Uterus (tissue), 4 donors: ENCODE results near the gene RAPGEF5. TPM values are rescaled to one million over a fixed set of nuclear protein-coding genes. Genes with fewer than 3 reads are reported as not detected.

Source experiments
- DNase-seq, 2 donors: peaks; one replicate each; pipeline ENCODE4 v3.0.0-alpha.2; 2019 to 2020
- H3K27ac ChIP-seq, 2 donors: fragments of 200-600 bp; sonication (generic); 1 replicate in 1 of 2; 2 replicates in 1 of 2; pipeline ENCODE4 v1.5.1; 2016 to 2018
- H3K27me3 ChIP-seq, 2 donors: fragments of 200-600 bp; sonication (generic); one replicate each; pipeline ENCODE4 v1.5.1; 2018 to 2019; ENCODE audit warnings: control low read depth in 1 of 2
- H3K36me3 ChIP-seq, 2 donors: fragments of 200-600 bp; sonication (generic); one replicate each; pipeline ENCODE4 v1.5.1; 2019; ENCODE audit warnings: control low read depth in 1 of 2
- H3K4me1 ChIP-seq, 2 donors: fragments of 200-600 bp; sonication (generic); one replicate each; pipeline ENCODE4 v1.5.1; 2018 to 2019; ENCODE audit warnings: control low read depth in 1 of 2
- H3K4me3 ChIP-seq, 2 donors: fragments of 200-600 bp; sonication (generic); 1 replicate in 1 of 2; 2 replicates in 1 of 2; pipeline ENCODE4 v1.5.1; 2018 to 2019; ENCODE audit warnings: mild to moderate bottlenecking in 1 of 2
- H3K9me3 ChIP-seq, 2 donors: fragments of 200-600 bp; sonication (generic); one replicate each; pipeline ENCODE4 v1.5.1; 2019; ENCODE audit warnings: control low read depth in 1 of 2
- POLR2A ChIP-seq, 2 donors: fragments of 450-650 bp; IDR thresholded peaks; one replicate each; pipeline ENCODE4 v1.6.1; 2016; ENCODE audit warnings: antibody characterized with exemption in 2 of 2, mild to moderate bottlenecking in 1 of 2, moderate library complexity in 1 of 2
- intact Hi-C: fragments of 100-400 bp; cut with DNase I; formaldehyde crosslinking; loops from one replicate; pipeline ENCODE4 v1.15.1; 2023; ENCODE audit warnings: low total_unique reads
- total RNA-seq, 4 donors: library from RNA; depleted of rRNA in 3 of 4; stranded (reverse); fragments of >200 nt in 3 of 4; gene quantifications; one replicate each; pipeline versions ENCODE4 v1.1.0 to v1.2.4, GENCODE V29; 2014 to 2023
- TF ChIP-seq, protein P1 (sequence below), 4 experiments: fragments of 200-600 bp in 2 of 4; fragments of 450-650 bp in 2 of 4; sonication (generic) in 2 of 4; IDR thresholded peaks; one replicate each; pipeline ENCODE4 v1.5.1; 2016 to 2019; ENCODE audit warnings: antibody characterized with exemption in 4 of 4, mild to moderate bottlenecking in 2 of 4, moderate library complexity in 1 of 4
- donor health status: DM: yes; HTN: yes; CAD: no.

Gene RAPGEF5
- total RNA-seq, 4 donors from 2014 or later, result 44.7 to 124 (median 55.1) TPM

DNA sequence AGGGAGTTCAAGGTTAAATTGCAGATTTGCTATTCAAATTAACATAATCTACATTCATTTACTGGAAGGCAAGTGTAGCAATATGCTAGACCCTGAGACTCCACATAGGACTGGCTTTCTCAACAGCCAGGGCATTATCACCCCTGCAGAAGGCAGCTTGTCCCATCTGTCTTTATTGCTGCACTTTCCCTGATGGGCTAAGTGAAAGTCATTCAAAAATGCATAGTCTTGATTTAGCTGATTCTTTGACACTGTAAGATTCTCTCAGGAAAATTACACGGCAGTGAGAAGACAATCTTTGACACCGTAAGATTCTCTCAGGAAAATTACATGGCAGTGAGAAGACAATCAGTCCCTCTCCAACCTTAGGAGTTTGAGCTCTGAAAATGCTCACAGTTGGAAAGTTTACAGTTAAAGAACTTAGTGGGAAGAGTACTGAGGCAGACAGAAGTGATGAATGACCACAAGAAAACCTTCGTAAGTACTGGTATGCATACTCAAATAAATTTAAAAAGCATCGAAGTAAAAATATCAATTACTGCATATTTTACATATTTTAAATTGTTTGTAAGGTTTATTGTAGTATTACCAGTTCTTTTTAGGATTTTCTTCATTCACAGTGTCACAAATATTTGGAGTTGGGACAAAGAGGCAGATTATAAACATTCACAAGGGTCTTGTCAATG is 88.9 kb downstream of the RAPGEF5 start:
- no peaks in the 10 kb centered on the region for H3K9me3 ChIP-seq
- H3K36me3 ChIP-seq, result no peaks in the 10 kb centered on the region
- no peaks in the 10 kb centered on the region for H3K27me3 ChIP-seq
- no peak overlapping the region for H3K4me3 ChIP-seq
- no peak overlapping the region for H3K27ac ChIP-seq
- TF ChIP-seq, protein P1, sequence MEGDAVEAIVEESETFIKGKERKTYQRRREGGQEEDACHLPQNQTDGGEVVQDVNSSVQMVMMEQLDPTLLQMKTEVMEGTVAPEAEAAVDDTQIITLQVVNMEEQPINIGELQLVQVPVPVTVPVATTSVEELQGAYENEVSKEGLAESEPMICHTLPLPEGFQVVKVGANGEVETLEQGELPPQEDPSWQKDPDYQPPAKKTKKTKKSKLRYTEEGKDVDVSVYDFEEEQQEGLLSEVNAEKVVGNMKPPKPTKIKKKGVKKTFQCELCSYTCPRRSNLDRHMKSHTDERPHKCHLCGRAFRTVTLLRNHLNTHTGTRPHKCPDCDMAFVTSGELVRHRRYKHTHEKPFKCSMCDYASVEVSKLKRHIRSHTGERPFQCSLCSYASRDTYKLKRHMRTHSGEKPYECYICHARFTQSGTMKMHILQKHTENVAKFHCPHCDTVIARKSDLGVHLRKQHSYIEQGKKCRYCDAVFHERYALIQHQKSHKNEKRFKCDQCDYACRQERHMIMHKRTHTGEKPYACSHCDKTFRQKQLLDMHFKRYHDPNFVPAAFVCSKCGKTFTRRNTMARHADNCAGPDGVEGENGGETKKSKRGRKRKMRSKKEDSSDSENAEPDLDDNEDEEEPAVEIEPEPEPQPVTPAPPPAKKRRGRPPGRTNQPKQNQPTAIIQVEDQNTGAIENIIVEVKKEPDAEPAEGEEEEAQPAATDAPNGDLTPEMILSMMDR (IDR thresholded peaks at IDR 0.05), result no peak
- no peak for TF ChIP-seq POLR2A (IDR thresholded peaks at IDR 0.05)
- no peak for DNase-seq
- intact Hi-C loops, result no loop called here
- no peaks in the 10 kb centered on the region for H3K4me1 ChIP-seq

GRCh38 chr7:22262538-22262937 is 94.4 kb downstream of the RAPGEF5 start:
- DNase-seq, result no peak
- Histone ChIP-seq H3K9me3 (no peaks in the 10 kb centered on the region), H3K27me3 (no peaks in the 10 kb centered on the region), H3K4me3 (no peak overlapping the region), H3K27ac (no peak overlapping the region), H3K36me3 (no peaks in the 10 kb centered on the region), H3K4me1 (no peaks in the 10 kb centered on the region)
- no peak for TF ChIP-seq POLR2A (IDR thresholded peaks at IDR 0.05)
- TF ChIP-seq, protein P1 (IDR thresholded peaks at IDR 0.05), result no peak
- intact Hi-C loops, result no loop called here

GRCh38 chr7:22256541-22257096 is 100.3 kb downstream of the RAPGEF5 start:
- TF ChIP-seq POLR2A (IDR thresholded peaks at IDR 0.05), result no peak
- TF ChIP-seq, protein P1 (IDR thresholded peaks at IDR 0.05), result peak in 1 of 4 experiments; percentile 9
- Histone ChIP-seq H3K27me3 (no peaks in the 10 kb centered on the region), H3K4me1 (no peaks in the 10 kb centered on the region), H3K4me3 (no peak overlapping the region), H3K36me3 (no peaks in the 10 kb centered on the region), H3K27ac (no peak overlapping the region), H3K9me3 (no peaks in the 10 kb centered on the region)
- intact Hi-C loops, result no loop called here
- DNase-seq, result no peak

DNA sequence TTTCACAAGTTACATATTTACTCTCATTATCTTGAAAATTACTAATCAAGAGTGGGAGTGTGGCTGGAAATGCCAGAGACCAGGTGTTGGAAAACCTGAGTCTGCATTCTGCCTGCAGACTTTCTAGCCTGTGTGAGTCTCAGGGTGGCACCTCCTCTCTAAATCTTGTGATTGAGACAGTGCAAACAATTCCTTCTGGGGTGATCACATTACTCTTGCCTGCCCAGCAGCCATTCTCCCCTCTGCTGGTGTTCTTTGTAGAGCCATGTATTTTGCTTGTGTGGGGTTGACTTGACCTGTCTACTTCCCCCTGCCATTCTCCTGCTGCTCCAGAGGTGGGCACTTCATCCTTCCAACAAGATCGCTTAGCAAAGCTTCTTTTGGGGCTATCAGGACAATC is 101.1 kb downstream of the RAPGEF5 start:
- no peak for DNase-seq
- no peaks in the 10 kb centered on the region for H3K27me3 ChIP-seq
- TF ChIP-seq, protein P1 (IDR thresholded peaks at IDR 0.05), result no peak
- TF ChIP-seq POLR2A (IDR thresholded peaks at IDR 0.05), result no peak
- no peaks in the 10 kb centered on the region for H3K36me3 ChIP-seq
- intact Hi-C loops, result no loop called here
- H3K4me1 ChIP-seq, result no peaks in the 10 kb centered on the region
- H3K9me3 ChIP-seq, result no peaks in the 10 kb centered on the region
- no peak overlapping the region for H3K4me3 ChIP-seq
- no peak overlapping the region for H3K27ac ChIP-seq

- H3K27ac ChIP-seq, result no peak overlapping the region
- intact Hi-C loops, result no loop called here
- DNase-seq, result no peak
- H3K36me3 ChIP-seq, result no peaks in the 10 kb centered on the region
- no peaks in the 10 kb centered on the region for H3K27me3 ChIP-seq
- TF ChIP-seq, protein P1 (IDR thresholded peaks at IDR 0.05), result no peak
- no peak for TF ChIP-seq POLR2A (IDR thresholded peaks at IDR 0.05)
- H3K9me3 ChIP-seq, result no peaks in the 10 kb centered on the region
- no peak overlapping the region for H3K4me3 ChIP-seq
- H3K4me1 ChIP-seq, result no peaks in the 10 kb centered on the region
These were observed 101.6 kb downstream of the RAPGEF5 start for GRCh38 chr7:22255342-22255741.
